Loucy (cell line): ENCODE measurements around the gene NEDD4L.

Source experiments
- EZH2phosphoT487 ChIP-seq: fragments of 200-600 bp; IDR thresholded peaks from 2 replicates; pipeline ENCODE4 v1.6.1; 2018; ENCODE audit warnings: antibody characterized with exemption, mild to moderate bottlenecking, moderate library complexity, borderline replicate concordance
- TF ChIP-seq, protein P1 (sequence below): fragments of 200-600 bp; sonication (generic); conservative IDR thresholded peaks from 2 replicates; pipeline ENCODE4 v1.5.1; 2014; ENCODE audit warnings: mild to moderate bottlenecking, antibody characterized with exemption, low read length

DNA sequence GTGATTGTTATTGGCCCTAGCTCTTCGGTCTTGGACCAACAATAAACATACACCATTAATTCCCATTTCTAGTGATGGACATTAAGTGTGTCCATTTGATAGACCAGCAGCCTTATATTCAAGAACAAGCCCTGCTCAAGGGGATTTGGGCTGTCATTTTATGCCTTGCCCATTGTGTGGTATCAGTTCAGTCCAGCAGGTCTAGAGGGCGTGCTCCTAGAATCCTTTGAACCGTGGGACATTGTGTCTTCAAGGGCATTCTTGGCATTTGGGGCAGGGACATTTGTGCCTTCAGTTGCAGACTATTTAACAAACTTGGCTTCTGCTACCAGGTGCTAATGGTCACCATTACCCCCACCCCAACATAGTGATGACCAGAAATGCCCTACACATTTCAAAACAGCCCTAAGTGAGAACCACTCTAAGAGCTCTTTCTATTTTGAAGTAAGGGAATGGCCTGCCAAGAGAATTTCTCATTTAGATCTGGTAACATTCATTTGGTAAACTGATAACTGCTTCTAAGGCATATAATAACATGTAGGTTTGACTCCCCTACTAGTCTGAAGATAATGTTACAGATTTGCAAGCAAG lies 300.1 kb downstream of the NEDD4L start:
- TF ChIP-seq, protein P1, sequence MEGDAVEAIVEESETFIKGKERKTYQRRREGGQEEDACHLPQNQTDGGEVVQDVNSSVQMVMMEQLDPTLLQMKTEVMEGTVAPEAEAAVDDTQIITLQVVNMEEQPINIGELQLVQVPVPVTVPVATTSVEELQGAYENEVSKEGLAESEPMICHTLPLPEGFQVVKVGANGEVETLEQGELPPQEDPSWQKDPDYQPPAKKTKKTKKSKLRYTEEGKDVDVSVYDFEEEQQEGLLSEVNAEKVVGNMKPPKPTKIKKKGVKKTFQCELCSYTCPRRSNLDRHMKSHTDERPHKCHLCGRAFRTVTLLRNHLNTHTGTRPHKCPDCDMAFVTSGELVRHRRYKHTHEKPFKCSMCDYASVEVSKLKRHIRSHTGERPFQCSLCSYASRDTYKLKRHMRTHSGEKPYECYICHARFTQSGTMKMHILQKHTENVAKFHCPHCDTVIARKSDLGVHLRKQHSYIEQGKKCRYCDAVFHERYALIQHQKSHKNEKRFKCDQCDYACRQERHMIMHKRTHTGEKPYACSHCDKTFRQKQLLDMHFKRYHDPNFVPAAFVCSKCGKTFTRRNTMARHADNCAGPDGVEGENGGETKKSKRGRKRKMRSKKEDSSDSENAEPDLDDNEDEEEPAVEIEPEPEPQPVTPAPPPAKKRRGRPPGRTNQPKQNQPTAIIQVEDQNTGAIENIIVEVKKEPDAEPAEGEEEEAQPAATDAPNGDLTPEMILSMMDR: no peak
- no peak for TF ChIP-seq EZH2phosphoT487
